ENCODE measurements around the gene CTDSPL. TPM values are rescaled to one million over a fixed set of nuclear protein-coding genes. Genes with fewer than 3 reads are reported as not detected.
A peak's percentile ranks its signal among the peaks of the same experiment; 100 is the strongest.

Gene CTDSPL
- polyA plus RNA-seq, 1 donor: 23.3 TPM

- Histone ChIP-seq H3K4me3 (ENCODE audit: low read length) (no peak overlapping the region), H3K4me1 (ENCODE audit: control insufficient read depth, insufficient read depth, low read length) (peaks cover 37% of the 10 kb centered on the region), H3K27ac (ENCODE audit: low read length) (peak overlapping the region; percentile 80), H3K27me3 (ENCODE audit: control insufficient read depth, insufficient read depth, low read length) (no peaks in the 10 kb centered on the region), H3K36me3 (ENCODE audit: control insufficient read depth, insufficient read depth, low read length) (peaks cover 2% of the 10 kb centered on the region), H3K9me3 (ENCODE audit: control insufficient read depth, low read depth, low read length) (no peaks in the 10 kb centered on the region)
- DNase-seq: no peak
- no CpG with 5 or more reads among the region's 5 CpGs for WGBS (ENCODE audit: insufficient coverage, low lambda C conversion rate)
Measured at GRCh38 chr3:37963016-37963415, 101.3 kb downstream of the CTDSPL start.

- DNase-seq: peak in 1 of 2 donors; percentile 63
- H3K27me3 ChIP-seq (ENCODE audit: control insufficient read depth, insufficient read depth, low read length): no peaks in the 10 kb centered on the region
- peaks cover 2% of the 10 kb centered on the region for H3K36me3 ChIP-seq (ENCODE audit: control insufficient read depth, insufficient read depth, low read length)
- peaks cover 37% of the 10 kb centered on the region for H3K4me1 ChIP-seq (ENCODE audit: control insufficient read depth, insufficient read depth, low read length)
- no peaks in the 10 kb centered on the region for H3K9me3 ChIP-seq (ENCODE audit: control insufficient read depth, low read depth, low read length)
- H3K27ac ChIP-seq (ENCODE audit: low read length): peak overlapping the region; percentile 80
- H3K4me3 ChIP-seq (ENCODE audit: low read length): no peak overlapping the region
- WGBS (ENCODE audit: insufficient coverage, low lambda C conversion rate): no CpG with 5 or more reads among the region's 3 CpGs
Measured at GRCh38 chr3:37963635-37964034, 102.0 kb downstream of the CTDSPL start.

- peak in 1 of 2 donors; percentile 73 for DNase-seq
- peak overlapping the region; percentile 80 for H3K27ac ChIP-seq (ENCODE audit: low read length)
- H3K36me3 ChIP-seq (ENCODE audit: control insufficient read depth, insufficient read depth, low read length): peaks cover 5% of the 10 kb centered on the region
- no CpG with 5 or more reads among the region's 3 CpGs for WGBS (ENCODE audit: insufficient coverage, low lambda C conversion rate)
- peaks cover 37% of the 10 kb centered on the region for H3K4me1 ChIP-seq (ENCODE audit: control insufficient read depth, insufficient read depth, low read length)
- H3K27me3 ChIP-seq (ENCODE audit: control insufficient read depth, insufficient read depth, low read length): no peaks in the 10 kb centered on the region
- H3K9me3 ChIP-seq (ENCODE audit: control insufficient read depth, low read depth, low read length): no peaks in the 10 kb centered on the region
- H3K4me3 ChIP-seq (ENCODE audit: low read length): peak overlapping the region; percentile 28
Measured at GRCh38 chr3:37964146-37964545, 102.5 kb downstream of the CTDSPL start.

- H3K4me1 ChIP-seq (ENCODE audit: control insufficient read depth, insufficient read depth, low read length): peaks cover 37% of the 10 kb centered on the region
- H3K36me3 ChIP-seq (ENCODE audit: control insufficient read depth, insufficient read depth, low read length): peaks cover 5% of the 10 kb centered on the region
- DNase-seq: peak in 1 of 2 donors; percentile 81
- no peaks in the 10 kb centered on the region for H3K27me3 ChIP-seq (ENCODE audit: control insufficient read depth, insufficient read depth, low read length)
- peak overlapping the region; percentile 80 for H3K27ac ChIP-seq (ENCODE audit: low read length)
- no CpG with 5 or more reads among the region's 1 CpG for WGBS (ENCODE audit: insufficient coverage, low lambda C conversion rate)
- H3K4me3 ChIP-seq (ENCODE audit: low read length): peak overlapping the region; percentile 28
- H3K9me3 ChIP-seq (ENCODE audit: control insufficient read depth, low read depth, low read length): no peaks in the 10 kb centered on the region
Measured at GRCh38 chr3:37964716-37965115, 103.0 kb downstream of the CTDSPL start.

GRCh38 chr3:37967260-37967881 lies 105.7 kb downstream of the CTDSPL start:
- no peaks in the 10 kb centered on the region for H3K27me3 ChIP-seq (ENCODE audit: control insufficient read depth, insufficient read depth, low read length)
- WGBS (ENCODE audit: insufficient coverage, low lambda C conversion rate): 100% methylated on average over 2 of the region's 7 CpGs
- peaks cover 28% of the 10 kb centered on the region for H3K4me1 ChIP-seq (ENCODE audit: control insufficient read depth, insufficient read depth, low read length)
- no peak overlapping the region for H3K4me3 ChIP-seq (ENCODE audit: low read length)
- peak; percentile 54 to 63 for DNase-seq
- H3K9me3 ChIP-seq (ENCODE audit: control insufficient read depth, low read depth, low read length): no peaks in the 10 kb centered on the region
- peaks cover 20% of the 10 kb centered on the region for H3K36me3 ChIP-seq (ENCODE audit: control insufficient read depth, insufficient read depth, low read length)
- H3K27ac ChIP-seq (ENCODE audit: low read length): no peak overlapping the region

GRCh38 chr3:37968199-37968598 lies 106.5 kb downstream of the CTDSPL start:
- Histone ChIP-seq H3K27me3 (ENCODE audit: control insufficient read depth, insufficient read depth, low read length) (no peaks in the 10 kb centered on the region), H3K9me3 (ENCODE audit: control insufficient read depth, low read depth, low read length) (no peaks in the 10 kb centered on the region), H3K36me3 (ENCODE audit: control insufficient read depth, insufficient read depth, low read length) (peaks cover 26% of the 10 kb centered on the region), H3K4me3 (ENCODE audit: low read length) (no peak overlapping the region), H3K4me1 (ENCODE audit: control insufficient read depth, insufficient read depth, low read length) (peaks cover 24% of the 10 kb centered on the region), H3K27ac (ENCODE audit: low read length) (no peak overlapping the region)
- DNase-seq: no peak
- no CpG with 5 or more reads among the region's 9 CpGs for WGBS (ENCODE audit: insufficient coverage, low lambda C conversion rate)

- H3K4me1 ChIP-seq (ENCODE audit: control insufficient read depth, insufficient read depth, low read length): peaks cover 19% of the 10 kb centered on the region
- H3K9me3 ChIP-seq (ENCODE audit: control insufficient read depth, low read depth, low read length): no peaks in the 10 kb centered on the region
- no peak overlapping the region for H3K27ac ChIP-seq (ENCODE audit: low read length)
- peaks cover 29% of the 10 kb centered on the region for H3K36me3 ChIP-seq (ENCODE audit: control insufficient read depth, insufficient read depth, low read length)
- H3K27me3 ChIP-seq (ENCODE audit: control insufficient read depth, insufficient read depth, low read length): no peaks in the 10 kb centered on the region
- WGBS (ENCODE audit: insufficient coverage, low lambda C conversion rate): 100% methylated on average over 1 of the region's 15 CpGs
- DNase-seq: no peak
- H3K4me3 ChIP-seq (ENCODE audit: low read length): no peak overlapping the region
Measured at GRCh38 chr3:37968813-37969595, 107.3 kb downstream of the CTDSPL start.

GRCh38 chr3:37969596-37970100 lies 108.0 kb downstream of the CTDSPL start:
- no peak for DNase-seq
- Histone ChIP-seq H3K36me3 (ENCODE audit: control insufficient read depth, insufficient read depth, low read length) (peaks cover 32% of the 10 kb centered on the region), H3K27me3 (ENCODE audit: control insufficient read depth, insufficient read depth, low read length) (no peaks in the 10 kb centered on the region), H3K9me3 (ENCODE audit: control insufficient read depth, low read depth, low read length) (no peaks in the 10 kb centered on the region), H3K4me1 (ENCODE audit: control insufficient read depth, insufficient read depth, low read length) (peaks cover 21% of the 10 kb centered on the region), H3K27ac (ENCODE audit: low read length) (no peak overlapping the region), H3K4me3 (ENCODE audit: low read length) (no peak overlapping the region)
- WGBS (ENCODE audit: insufficient coverage, low lambda C conversion rate): no CpG with 5 or more reads among the region's 7 CpGs

GRCh38 chr3:37970802-37971201 lies 109.1 kb downstream of the CTDSPL start:
- peaks cover 35% of the 10 kb centered on the region for H3K36me3 ChIP-seq (ENCODE audit: control insufficient read depth, insufficient read depth, low read length)
- no peak overlapping the region for H3K27ac ChIP-seq (ENCODE audit: low read length)
- no peaks in the 10 kb centered on the region for H3K9me3 ChIP-seq (ENCODE audit: control insufficient read depth, low read depth, low read length)
- WGBS (ENCODE audit: insufficient coverage, low lambda C conversion rate): no CpG with 5 or more reads among the region's 5 CpGs
- H3K27me3 ChIP-seq (ENCODE audit: control insufficient read depth, insufficient read depth, low read length): no peaks in the 10 kb centered on the region
- DNase-seq: no peak
- peaks cover 15% of the 10 kb centered on the region for H3K4me1 ChIP-seq (ENCODE audit: control insufficient read depth, insufficient read depth, low read length)
- no peak overlapping the region for H3K4me3 ChIP-seq (ENCODE audit: low read length)

GRCh38 chr3:37971467-37971866 lies 109.8 kb downstream of the CTDSPL start:
- Histone ChIP-seq H3K36me3 (ENCODE audit: control insufficient read depth, insufficient read depth, low read length) (peaks cover 41% of the 10 kb centered on the region), H3K27ac (ENCODE audit: low read length) (no peak overlapping the region), H3K4me3 (ENCODE audit: low read length) (no peak overlapping the region), H3K4me1 (ENCODE audit: control insufficient read depth, insufficient read depth, low read length) (peaks cover 11% of the 10 kb centered on the region), H3K27me3 (ENCODE audit: control insufficient read depth, insufficient read depth, low read length) (no peaks in the 10 kb centered on the region), H3K9me3 (ENCODE audit: control insufficient read depth, low read depth, low read length) (no peaks in the 10 kb centered on the region)
- no peak for DNase-seq

Measured in large intestine (tissue), 3 donors.